K562 (cell line): ENCODE measurements around the gene USP2. TPM values are rescaled to one million over a fixed set of nuclear protein-coding genes. Genes with fewer than 3 reads are reported as not detected.
A peak's percentile ranks its signal among the peaks of the same experiment; 100 is the strongest.

Experiments used
- CHD1 ChIP-seq: fragments of 200-600 bp; sonication (generic); IDR thresholded peaks from one replicate; pipeline ENCODE4 v1.6.1; 2012; ENCODE audit warnings: mild to moderate bottlenecking, moderate library complexity, low read length, inconsistent platforms
- CREM ChIP-seq: IDR thresholded peaks from 2 replicates; pipeline ENCODE4 v1.6.1; 2014; ENCODE audit warnings: antibody characterized with exemption, low read depth
- DPF2 ChIP-seq: fragments of 450-650 bp; IDR thresholded peaks from 2 replicates; pipeline ENCODE4 v1.6.1; 2016
- ERF ChIP-seq: fragments of 450-650 bp; formaldehyde crosslinking; IDR thresholded peaks from 2 replicates; pipeline ENCODE4 v1.4.0; 2020; ENCODE audit warnings: mild to moderate bottlenecking, mixed read lengths
- ETV5 ChIP-seq: sonication (generic); formaldehyde crosslinking; IDR thresholded peaks from 2 replicates; pipeline ENCODE4 v1.4.0; 2020; ENCODE audit warnings: low read depth, mild to moderate bottlenecking, missing genetic modification reagents
- HNRNPLL ChIP-seq: fragments of 200-400 bp; formaldehyde crosslinking; IDR thresholded peaks from 2 replicates; pipeline ENCODE4 v1.6.1; 2017; ENCODE audit warnings: low read length, low read depth, mild to moderate bottlenecking; ENCODE audit not compliant: poor library complexity, severe bottlenecking
- KDM5B ChIP-seq: fragments of 200-600 bp; sonication (generic); IDR thresholded peaks from 2 replicates; pipeline ENCODE4 v1.6.1; 2012; ENCODE audit warnings: low read depth, mild to moderate bottlenecking, moderate library complexity, low read length, control low read depth, inconsistent platforms; ENCODE audit not compliant: insufficient replicate concordance
- NONO ChIP-seq, 2 experiments: fragments of 200-400 bp in 1 of 2; fragments of 450-650 bp in 1 of 2; formaldehyde crosslinking in 1 of 2; IDR thresholded peaks; 2 replicates each; pipeline ENCODE4 v1.6.1; 2017; ENCODE audit warnings: low read depth in 2 of 2, mild to moderate bottlenecking in 2 of 2, moderate library complexity in 2 of 2, low read length in 1 of 2
- NUFIP1 ChIP-seq: fragments of 450-650 bp; IDR thresholded peaks from 2 replicates; pipeline ENCODE4 v1.6.1; 2018; ENCODE audit not compliant: partially characterized antibody
- POLR2H ChIP-seq: IDR thresholded peaks from 2 replicates; pipeline ENCODE4 v1.6.1; 2016; ENCODE audit warnings: missing genetic modification characterization, low read depth, mild to moderate bottlenecking, control low read depth, missing compliant biosample characterization, moderate library complexity
- RBM17 ChIP-seq: fragments of 200-400 bp; formaldehyde crosslinking; IDR thresholded peaks from 2 replicates; pipeline ENCODE4 v1.6.1; 2017; ENCODE audit warnings: low read depth, mild to moderate bottlenecking, low read length, borderline replicate concordance
- RCOR1 ChIP-seq, 2 experiments: IDR thresholded peaks; 2 replicates each; pipeline ENCODE4 v1.6.1; 2012; ENCODE audit warnings: low read depth in 2 of 2, low read length in 2 of 2, borderline replicate concordance in 1 of 2, improper control_type of control experiment in 1 of 2
- RFX1 ChIP-seq: fragments of 450-650 bp; IDR thresholded peaks from 2 replicates; pipeline ENCODE4 v1.6.1; 2016; ENCODE audit warnings: mild to moderate bottlenecking, moderate library complexity
- RUNX1 ChIP-seq: sonication (generic); IDR thresholded peaks from 2 replicates; pipeline ENCODE4 v1.6.1; 2016; ENCODE audit warnings: antibody characterized with exemption, low read depth
- SIX5 ChIP-seq, 2 experiments: IDR thresholded peaks; 2 replicates each; pipeline ENCODE4 v1.6.1; 2011; ENCODE audit warnings: low read length in 2 of 2, borderline replicate concordance in 1 of 2, low read depth in 1 of 2, mild to moderate bottlenecking in 1 of 2, moderate library complexity in 1 of 2; ENCODE audit not compliant: insufficient read depth in 1 of 2
- SMARCA4 ChIP-seq: fragments of 450-650 bp; IDR thresholded peaks from 2 replicates; pipeline ENCODE4 v1.6.1; 2016
- SMARCA5 ChIP-seq: fragments of 450-650 bp; IDR thresholded peaks from 2 replicates; pipeline ENCODE4 v1.6.1; 2016
- SRSF7 ChIP-seq: fragments of 200-400 bp; formaldehyde crosslinking; optimal IDR thresholded peaks from 2 replicates; pipeline ENCODE3; 2017; ENCODE audit warnings: mild to moderate bottlenecking, low read depth, low read length
- XRCC5 ChIP-seq: fragments of 200-400 bp; formaldehyde crosslinking; IDR thresholded peaks from 2 replicates; pipeline ENCODE4 v1.6.1; 2017; ENCODE audit warnings: low read depth, mild to moderate bottlenecking, low read length
- ZKSCAN8 ChIP-seq: fragments of 200-800 bp; sonication (Bioruptor generic); IDR thresholded peaks from 2 replicates; pipeline ENCODE4 v1.6.1; 2016; ENCODE audit warnings: missing genetic modification characterization, missing compliant biosample characterization
- ZNF3 ChIP-seq: fragments of 250-450 bp; sonication (Bioruptor Pico); IDR thresholded peaks from 2 replicates; pipeline ENCODE4 v1.5.0; 2021; ENCODE audit warnings: mild to moderate bottlenecking, moderate library complexity
- ZNF583 ChIP-seq: fragments of 250-450 bp; sonication (Bioruptor Pico); IDR thresholded peaks from 2 replicates; pipeline ENCODE4 v1.4.0; 2020
- ZNF699 ChIP-seq: fragments of 250-450 bp; sonication (Bioruptor Pico); IDR thresholded peaks from 2 replicates; pipeline ENCODE4 v1.8.0; 2021; ENCODE audit warnings: mild to moderate bottlenecking, moderate library complexity; ENCODE audit not compliant: insufficient replicate concordance
- ZZZ3 ChIP-seq: fragments of 450-650 bp; IDR thresholded peaks from 2 replicates; pipeline ENCODE4 v1.6.1; 2016; ENCODE audit warnings: antibody characterized with exemption, mild to moderate bottlenecking, moderate library complexity
- polyA plus RNA-seq, 8 experiments: library from polyadenylated mRNA; depleted of rRNA in 4 of 8; stranded (reverse) in 5 of 8; unstranded in 3 of 8; fragments of >200 nt; fragmentation: Nextera tagmentation in 2 of 8; fragmentation: Illumina TruSeq in 1 of 8; extraction: Ambion mirVana in 2 of 8; extraction: Trizol in 1 of 8; gene quantifications; 2 replicates each; pipeline versions ENCODE4 v1.2.1 to v1.2.3, GENCODE V29; 2011 to 2014; ENCODE audit warnings: inconsistent platforms in 1 of 8, missing spikeins in 1 of 8
- total RNA-seq, 7 experiments: library from RNA; depleted of rRNA in 6 of 7; stranded (reverse); fragments of >200 nt in 6 of 7; fragmentation: Illumina TruSeq in 2 of 7; extraction: Trizol in 2 of 7; gene quantifications; 2 replicates each; pipeline versions ENCODE4 v1.2.1 to v1.2.3, GENCODE V29; 2011 to 2021; ENCODE audit warnings: low replicate concordance in 1 of 7
- TF ChIP-seq, protein P1 (sequence below): fragments of 200-800 bp; sonication (Bioruptor generic); IDR thresholded peaks from 2 replicates; pipeline ENCODE4 v1.6.1; 2016; ENCODE audit warnings: missing genetic modification characterization, missing compliant biosample characterization
- TF ChIP-seq, protein P2 (sequence below): fragments of 250-450 bp; sonication (Bioruptor Pico); IDR thresholded peaks from 2 replicates; pipeline ENCODE4 v1.9.0; 2021; ENCODE audit warnings: mild to moderate bottlenecking

The USP2 gene
- total and polyA plus RNA-seq, 9 of the 15 experiments (the other 6 are each of a cell fraction or from before 2014, with no cell fraction given), result 2.8 to 16.9 (median 3.9) TPM

DNA sequence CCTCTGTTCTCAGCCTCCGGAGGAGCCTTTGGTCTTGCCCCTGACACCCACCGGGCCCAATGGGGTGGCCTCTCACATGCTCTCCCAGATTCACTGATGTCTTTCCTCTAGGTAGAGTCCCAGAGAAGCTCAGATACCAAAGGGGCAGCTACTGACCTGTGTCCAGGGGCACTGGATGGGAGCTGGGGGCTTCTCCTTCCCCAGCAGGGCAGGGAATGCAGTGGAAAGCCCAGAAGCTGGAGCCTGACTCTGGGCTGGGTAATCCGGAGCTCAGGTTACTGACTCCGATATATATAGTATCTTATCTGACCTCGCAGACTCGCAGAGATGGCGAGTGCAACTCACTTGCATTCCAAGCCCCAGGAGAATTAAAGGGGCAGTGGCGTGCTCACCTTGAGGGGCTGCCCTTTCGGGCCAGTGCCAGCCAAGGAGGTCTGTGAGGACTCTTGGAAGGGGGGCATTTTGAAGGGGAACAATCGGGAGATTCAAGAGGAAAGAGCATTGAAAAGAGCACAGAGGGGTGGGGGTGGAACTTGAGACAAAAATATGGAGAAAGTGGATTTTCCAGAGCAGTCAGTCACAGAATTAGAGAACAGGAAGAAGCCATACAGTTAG is 2.5 kb downstream of the USP2 start (continued):
- TF ChIP-seq, protein P1, sequence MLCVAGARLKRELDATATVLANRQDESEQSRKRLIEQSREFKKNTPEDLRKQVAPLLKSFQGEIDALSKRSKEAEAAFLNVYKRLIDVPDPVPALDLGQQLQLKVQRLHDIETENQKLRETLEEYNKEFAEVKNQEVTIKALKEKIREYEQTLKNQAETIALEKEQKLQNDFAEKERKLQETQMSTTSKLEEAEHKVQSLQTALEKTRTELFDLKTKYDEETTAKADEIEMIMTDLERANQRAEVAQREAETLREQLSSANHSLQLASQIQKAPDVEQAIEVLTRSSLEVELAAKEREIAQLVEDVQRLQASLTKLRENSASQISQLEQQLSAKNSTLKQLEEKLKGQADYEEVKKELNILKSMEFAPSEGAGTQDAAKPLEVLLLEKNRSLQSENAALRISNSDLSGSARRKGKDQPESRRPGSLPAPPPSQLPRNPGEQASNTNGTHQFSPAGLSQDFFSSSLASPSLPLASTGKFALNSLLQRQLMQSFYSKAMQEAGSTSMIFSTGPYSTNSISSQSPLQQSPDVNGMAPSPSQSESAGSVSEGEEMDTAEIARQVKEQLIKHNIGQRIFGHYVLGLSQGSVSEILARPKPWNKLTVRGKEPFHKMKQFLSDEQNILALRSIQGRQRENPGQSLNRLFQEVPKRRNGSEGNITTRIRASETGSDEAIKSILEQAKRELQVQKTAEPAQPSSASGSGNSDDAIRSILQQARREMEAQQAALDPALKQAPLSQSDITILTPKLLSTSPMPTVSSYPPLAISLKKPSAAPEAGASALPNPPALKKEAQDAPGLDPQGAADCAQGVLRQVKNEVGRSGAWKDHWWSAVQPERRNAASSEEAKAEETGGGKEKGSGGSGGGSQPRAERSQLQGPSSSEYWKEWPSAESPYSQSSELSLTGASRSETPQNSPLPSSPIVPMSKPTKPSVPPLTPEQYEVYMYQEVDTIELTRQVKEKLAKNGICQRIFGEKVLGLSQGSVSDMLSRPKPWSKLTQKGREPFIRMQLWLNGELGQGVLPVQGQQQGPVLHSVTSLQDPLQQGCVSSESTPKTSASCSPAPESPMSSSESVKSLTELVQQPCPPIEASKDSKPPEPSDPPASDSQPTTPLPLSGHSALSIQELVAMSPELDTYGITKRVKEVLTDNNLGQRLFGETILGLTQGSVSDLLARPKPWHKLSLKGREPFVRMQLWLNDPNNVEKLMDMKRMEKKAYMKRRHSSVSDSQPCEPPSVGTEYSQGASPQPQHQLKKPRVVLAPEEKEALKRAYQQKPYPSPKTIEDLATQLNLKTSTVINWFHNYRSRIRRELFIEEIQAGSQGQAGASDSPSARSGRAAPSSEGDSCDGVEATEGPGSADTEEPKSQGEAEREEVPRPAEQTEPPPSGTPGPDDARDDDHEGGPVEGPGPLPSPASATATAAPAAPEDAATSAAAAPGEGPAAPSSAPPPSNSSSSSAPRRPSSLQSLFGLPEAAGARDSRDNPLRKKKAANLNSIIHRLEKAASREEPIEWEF, result no peak
- TF ChIP-seq RFX1 (no peak), DPF2 (peak; percentile 84), NUFIP1 (no peak), SMARCA4 (peak; percentile 70), ZZZ3 (no peak), RBM17 (no peak), SRSF7 (no peak), RCOR1 (IDR thresholded peaks at IDR 0.05; ENCODE audit: borderline replicate concordance in 1 of 2, low read depth in 2 of 2, low read length in 2 of 2) (peak in 1 of 2 experiments; percentile 50; a peak in 2 of 4 replicates), SIX5 (IDR thresholded peaks at IDR 0.05; ENCODE audit: borderline replicate concordance in 1 of 2, insufficient read depth in 1 of 2, low read depth in 1 of 2, low read length in 2 of 2) (no peak), RUNX1 (no peak), ZKSCAN8 (CRISPR knock-in tag) (no peak), XRCC5 (0 out of 2 replicates have a peak, but pooled peaks have one; percentile 58), KDM5B (peak; percentile 40), SMARCA5 (no peak), HNRNPLL (no peak), CHD1 (no peak), CREM (no peak), ZNF699 (CRISPR knock-in tag) (no peak), ZNF3 (CRISPR knock-in tag) (no peak), POLR2H (tag) (no peak), ERF (CRISPR knock-in tag) (no peak), ETV5 (CRISPR knock-in tag) (no peak), ZNF583 (CRISPR knock-in tag) (no peak), NONO (IDR thresholded peaks at IDR 0.05; ENCODE audit: low read depth in 2 of 2, low read length in 1 of 2) (no peak)
- TF ChIP-seq, protein P2, sequence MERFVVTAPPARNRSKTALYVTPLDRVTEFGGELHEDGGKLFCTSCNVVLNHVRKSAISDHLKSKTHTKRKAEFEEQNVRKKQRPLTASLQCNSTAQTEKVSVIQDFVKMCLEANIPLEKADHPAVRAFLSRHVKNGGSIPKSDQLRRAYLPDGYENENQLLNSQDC (CRISPR knock-in tag), result no peak
